ENCODE data around the gene PPP1R14C. TPM values are rescaled to one million over a fixed set of nuclear protein-coding genes. Genes with fewer than 3 reads are reported as not detected.
A peak's percentile ranks its signal among the peaks of the same experiment; 100 is the strongest.

Gene PPP1R14C
- total RNA-seq, 1 donor = 3.6 TPM

DNA sequence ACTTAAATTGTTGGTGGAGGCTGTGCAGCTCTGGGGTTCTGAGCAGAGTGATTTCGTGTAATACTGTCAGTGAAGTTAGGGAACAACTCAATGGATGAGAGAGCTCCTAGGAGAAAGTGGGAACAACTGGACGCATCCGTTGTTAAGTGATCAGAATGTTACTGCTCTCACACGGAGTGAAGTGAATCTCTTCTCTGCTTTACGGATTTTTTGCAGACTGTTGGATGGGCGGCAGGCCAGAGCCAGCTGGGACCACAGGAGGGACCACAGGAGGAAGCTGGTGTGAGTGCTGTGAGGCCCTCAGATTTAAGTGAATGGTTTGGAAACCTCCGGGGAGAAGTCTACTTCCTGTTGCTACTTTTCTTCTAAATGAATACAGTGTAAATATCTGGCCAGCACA is 23.7 kb upstream of the PPP1R14C start:
- Histone ChIP-seq H3K9me3 (ENCODE audit: low read depth, low read length) (no peaks in the 10 kb centered on the region), H2AFZ (ENCODE audit: low read length) (peak overlapping the region; percentile 80), H3K27ac (ENCODE audit: low read depth, low read length) (no peak overlapping the region), H4K20me1 (ENCODE audit: insufficient read depth, low read length) (no peaks in the 10 kb centered on the region), H3K36me3 (ENCODE audit: insufficient read depth, low read length) (no peaks in the 10 kb centered on the region), H3K4me3 (ENCODE audit: insufficient read depth, low read length) (no peak overlapping the region), H3K4me1 (ENCODE audit: insufficient read depth, low read length) (peaks cover 6% of the 10 kb centered on the region), H3K4me2 (ENCODE audit: insufficient read depth, low read length) (peak overlapping the region; percentile 9), H3K79me2 (ENCODE audit: insufficient read depth, low read length) (no peaks in the 10 kb centered on the region), H3K27me3 (ENCODE audit: insufficient read depth, low read length) (peaks cover 2% of the 10 kb centered on the region)
- no peak for DNase-seq (ENCODE audit: insufficient read length, low spot score, missing footprints)
- TF ChIP-seq, protein P1, sequence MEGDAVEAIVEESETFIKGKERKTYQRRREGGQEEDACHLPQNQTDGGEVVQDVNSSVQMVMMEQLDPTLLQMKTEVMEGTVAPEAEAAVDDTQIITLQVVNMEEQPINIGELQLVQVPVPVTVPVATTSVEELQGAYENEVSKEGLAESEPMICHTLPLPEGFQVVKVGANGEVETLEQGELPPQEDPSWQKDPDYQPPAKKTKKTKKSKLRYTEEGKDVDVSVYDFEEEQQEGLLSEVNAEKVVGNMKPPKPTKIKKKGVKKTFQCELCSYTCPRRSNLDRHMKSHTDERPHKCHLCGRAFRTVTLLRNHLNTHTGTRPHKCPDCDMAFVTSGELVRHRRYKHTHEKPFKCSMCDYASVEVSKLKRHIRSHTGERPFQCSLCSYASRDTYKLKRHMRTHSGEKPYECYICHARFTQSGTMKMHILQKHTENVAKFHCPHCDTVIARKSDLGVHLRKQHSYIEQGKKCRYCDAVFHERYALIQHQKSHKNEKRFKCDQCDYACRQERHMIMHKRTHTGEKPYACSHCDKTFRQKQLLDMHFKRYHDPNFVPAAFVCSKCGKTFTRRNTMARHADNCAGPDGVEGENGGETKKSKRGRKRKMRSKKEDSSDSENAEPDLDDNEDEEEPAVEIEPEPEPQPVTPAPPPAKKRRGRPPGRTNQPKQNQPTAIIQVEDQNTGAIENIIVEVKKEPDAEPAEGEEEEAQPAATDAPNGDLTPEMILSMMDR (IDR thresholded peaks at IDR 0.05; ENCODE audit: extremely low read depth, low read depth, low read length) = no peak

DNA sequence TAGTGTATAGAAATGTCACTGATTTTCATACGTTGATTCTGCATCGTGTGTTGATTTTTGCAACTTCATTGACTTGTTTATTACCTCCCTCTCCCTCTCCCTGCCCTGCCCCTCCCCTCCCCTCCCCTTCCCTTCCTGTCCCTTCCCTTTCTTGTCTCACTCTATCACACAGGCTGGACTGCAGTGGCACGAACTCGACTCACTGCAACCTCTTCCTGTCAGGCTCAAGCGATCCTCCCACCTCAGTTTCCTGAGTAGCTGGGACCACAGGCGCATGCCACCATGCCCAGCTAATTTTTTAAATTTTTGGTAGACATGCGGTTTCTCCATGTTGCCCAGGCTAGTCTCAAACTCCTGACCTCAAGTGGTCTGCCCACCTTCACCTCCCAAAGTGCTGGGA is 19.2 kb upstream of the PPP1R14C start:
- Histone ChIP-seq H3K4me3 (ENCODE audit: insufficient read depth, low read length) (no peak overlapping the region), H3K4me2 (ENCODE audit: insufficient read depth, low read length) (no peak overlapping the region), H2AFZ (ENCODE audit: low read length) (no peak overlapping the region), H3K27ac (ENCODE audit: low read depth, low read length) (no peak overlapping the region), H3K9me3 (ENCODE audit: low read depth, low read length) (no peaks in the 10 kb centered on the region), H3K36me3 (ENCODE audit: insufficient read depth, low read length) (no peaks in the 10 kb centered on the region), H3K27me3 (ENCODE audit: insufficient read depth, low read length) (peaks cover 2% of the 10 kb centered on the region), H3K79me2 (ENCODE audit: insufficient read depth, low read length) (no peaks in the 10 kb centered on the region), H4K20me1 (ENCODE audit: insufficient read depth, low read length) (no peaks in the 10 kb centered on the region), H3K4me1 (ENCODE audit: insufficient read depth, low read length) (peaks cover 6% of the 10 kb centered on the region)
- DNase-seq (ENCODE audit: insufficient read length, low spot score, missing footprints) = no peak
- TF ChIP-seq, protein P1 (IDR thresholded peaks at IDR 0.05; ENCODE audit: extremely low read depth, low read depth, low read length) = no peak

DNA sequence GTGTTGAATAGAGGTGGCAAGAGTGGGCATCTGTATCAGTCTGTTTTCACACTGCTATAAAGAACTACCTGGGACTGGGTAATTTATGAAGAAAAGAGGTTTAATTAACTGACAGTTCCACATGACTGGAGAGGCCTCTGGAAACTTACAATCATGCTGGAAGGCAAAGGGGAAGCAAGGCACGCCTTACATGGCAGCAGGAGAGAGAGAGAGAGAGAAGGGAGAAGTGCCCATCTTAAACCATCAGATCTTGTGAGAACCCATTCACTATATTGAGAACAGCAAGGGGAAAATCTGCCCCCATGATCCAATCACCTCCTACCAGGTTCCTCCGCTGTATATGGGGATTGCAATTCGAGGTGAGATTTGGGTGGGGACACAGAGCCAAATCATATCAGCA is 18.6 kb upstream of the PPP1R14C start:
- Histone ChIP-seq H3K4me2 (ENCODE audit: insufficient read depth, low read length) (no peak overlapping the region), H3K36me3 (ENCODE audit: insufficient read depth, low read length) (no peaks in the 10 kb centered on the region), H3K27ac (ENCODE audit: low read depth, low read length) (no peak overlapping the region), H3K9me3 (ENCODE audit: low read depth, low read length) (no peaks in the 10 kb centered on the region), H2AFZ (ENCODE audit: low read length) (no peak overlapping the region), H3K27me3 (ENCODE audit: insufficient read depth, low read length) (peaks cover 2% of the 10 kb centered on the region), H3K4me1 (ENCODE audit: insufficient read depth, low read length) (peaks cover 3% of the 10 kb centered on the region), H3K79me2 (ENCODE audit: insufficient read depth, low read length) (no peaks in the 10 kb centered on the region), H3K4me3 (ENCODE audit: insufficient read depth, low read length) (no peak overlapping the region), H4K20me1 (ENCODE audit: insufficient read depth, low read length) (no peaks in the 10 kb centered on the region)
- no peak for DNase-seq (ENCODE audit: insufficient read length, low spot score, missing footprints)
- TF ChIP-seq, protein P1 (IDR thresholded peaks at IDR 0.05; ENCODE audit: extremely low read depth, low read depth, low read length) = no peak

DNA sequence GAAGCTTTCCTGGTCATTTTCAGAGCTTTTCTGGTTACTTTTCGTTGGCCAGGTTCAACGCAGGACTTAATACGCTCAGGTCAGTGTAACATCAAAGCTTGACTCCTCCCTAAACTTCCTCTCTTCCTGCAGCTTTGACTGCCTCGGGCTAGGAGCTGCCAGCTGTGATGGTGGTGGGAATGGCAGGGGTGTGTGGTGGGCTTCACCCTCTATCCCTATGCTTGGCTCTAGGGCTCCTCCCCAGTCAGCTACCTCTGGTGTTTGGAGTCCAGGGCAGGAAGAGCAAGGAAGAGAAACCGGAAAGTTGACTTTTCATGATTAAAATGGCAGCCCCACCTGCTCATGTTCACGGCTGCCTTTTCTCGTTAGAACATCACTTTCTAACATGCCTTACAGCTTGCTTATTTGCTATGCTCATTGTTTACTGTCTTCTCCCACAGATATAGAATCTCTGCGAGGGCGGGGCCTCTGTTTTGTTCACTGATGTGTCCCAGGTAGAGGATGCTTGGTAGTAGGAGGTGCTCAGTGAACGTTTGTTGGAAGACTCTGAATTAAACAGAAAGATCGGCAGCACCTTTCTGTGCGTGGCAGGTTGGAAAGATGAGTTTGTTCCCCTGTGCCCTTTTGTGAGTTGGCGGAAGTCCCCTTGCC is 16.1 kb upstream of the PPP1R14C start:
- no peaks in the 10 kb centered on the region for H3K79me2 ChIP-seq (ENCODE audit: insufficient read depth, low read length)
- H3K4me3 ChIP-seq (ENCODE audit: insufficient read depth, low read length) = no peak overlapping the region
- H3K36me3 ChIP-seq (ENCODE audit: insufficient read depth, low read length) = no peaks in the 10 kb centered on the region
- TF ChIP-seq, protein P1 (IDR thresholded peaks at IDR 0.05; ENCODE audit: extremely low read depth, low read depth, low read length) = no peak
- no peak overlapping the region for H3K27ac ChIP-seq (ENCODE audit: low read depth, low read length)
- peaks cover 7% of the 10 kb centered on the region for H3K27me3 ChIP-seq (ENCODE audit: insufficient read depth, low read length)
- no peak overlapping the region for H2AFZ ChIP-seq (ENCODE audit: low read length)
- H4K20me1 ChIP-seq (ENCODE audit: insufficient read depth, low read length) = no peaks in the 10 kb centered on the region
- H3K4me1 ChIP-seq (ENCODE audit: insufficient read depth, low read length) = no peaks in the 10 kb centered on the region
- no peaks in the 10 kb centered on the region for H3K9me3 ChIP-seq (ENCODE audit: low read depth, low read length)
- DNase-seq (ENCODE audit: insufficient read length, low spot score, missing footprints) = no peak
- no peak overlapping the region for H3K4me2 ChIP-seq (ENCODE audit: insufficient read depth, low read length)
